Mesothelial cell of epicardium (in vitro differentiated cells): ENCODE measurements around the gene TSPOAP1. TPM values are rescaled to one million over a fixed set of nuclear protein-coding genes. Genes with fewer than 3 reads are reported as not detected.

Experiments
- DNase-seq, 2 experiments: peaks; one replicate each; pipeline ENCODE4 v3.0.0; 2021; ENCODE audit warnings: low spot score in 2 of 2; ENCODE audit not compliant: unreplicated experiment in 2 of 2
- H3K27ac Mint-ChIP-seq: 2 replicates; pipeline ENCODE4 v1.8.0; 2021; ENCODE audit warnings: mixed read lengths
- H3K27me3 Mint-ChIP-seq: 2 replicates; pipeline ENCODE4 v1.8.0; 2021; ENCODE audit warnings: low read depth, mixed read lengths
- H3K36me3 Mint-ChIP-seq: 2 replicates; pipeline ENCODE4 v1.8.0; 2021; ENCODE audit warnings: mixed read lengths
- H3K4me1 Mint-ChIP-seq: 2 replicates; pipeline ENCODE4 v1.8.0; 2021; ENCODE audit warnings: mixed read lengths
- H3K4me3 Mint-ChIP-seq: 2 replicates; pipeline ENCODE4 v1.8.0; 2021; ENCODE audit warnings: mild to moderate bottlenecking, moderate library complexity, mixed read lengths
- H3K9me3 Mint-ChIP-seq: 2 replicates; pipeline ENCODE4 v1.8.0; 2021; ENCODE audit warnings: mixed read lengths
- CTCF ChIP-seq: fragments of 200-600 bp; sonication (generic); IDR thresholded peaks from one replicate; pipeline ENCODE4 v1.5.0; 2021; ENCODE audit warnings: antibody characterized with exemption; ENCODE audit not compliant: unreplicated experiment
- total RNA-seq: library from RNA; stranded (reverse); gene quantifications from 3 replicates; pipeline ENCODE4 v1.2.1, GENCODE V29; 2021

Gene TSPOAP1
- total RNA-seq, 1 donor from 2014 or later, result 87.2 TPM

GRCh38 chr17:58321571-58322525 lies 6.7 kb downstream of the TSPOAP1 start:
- H3K4me3 Mint-ChIP-seq, result no peak overlapping the region
- H3K27ac Mint-ChIP-seq, result peak overlapping the region; percentile 74
- H3K36me3 Mint-ChIP-seq, result peaks cover 7% of the 10 kb centered on the region
- TF ChIP-seq CTCF, result no peak
- H3K4me1 Mint-ChIP-seq, result peaks cover 16% of the 10 kb centered on the region
- no peaks in the 10 kb centered on the region for H3K9me3 Mint-ChIP-seq
- no peaks in the 10 kb centered on the region for H3K27me3 Mint-ChIP-seq
- DNase-seq, result no peak

- Mint-ChIP-seq H3K4me1 (peaks cover 14% of the 10 kb centered on the region), H3K36me3 (peaks cover 7% of the 10 kb centered on the region), H3K4me3 (no peak overlapping the region), H3K27ac (no peak overlapping the region), H3K9me3 (no peaks in the 10 kb centered on the region), H3K27me3 (no peaks in the 10 kb centered on the region)
- TF ChIP-seq CTCF, result no peak
- DNase-seq, result no peak
Measured at GRCh38 chr17:58320570-58321323, 7.8 kb downstream of the TSPOAP1 start.

- H3K27ac Mint-ChIP-seq, result no peak overlapping the region
- no peak for DNase-seq
- peaks cover 11% of the 10 kb centered on the region for H3K4me1 Mint-ChIP-seq
- H3K36me3 Mint-ChIP-seq, result peaks cover 9% of the 10 kb centered on the region
- H3K9me3 Mint-ChIP-seq, result no peaks in the 10 kb centered on the region
- TF ChIP-seq CTCF, result no peak
- no peaks in the 10 kb centered on the region for H3K27me3 Mint-ChIP-seq
- H3K4me3 Mint-ChIP-seq, result no peak overlapping the region
Measured at GRCh38 chr17:58320163-58320558, 8.4 kb downstream of the TSPOAP1 start.

- Mint-ChIP-seq H3K27me3 (no peaks in the 10 kb centered on the region), H3K36me3 (peaks cover 13% of the 10 kb centered on the region), H3K9me3 (no peaks in the 10 kb centered on the region), H3K4me3 (no peak overlapping the region), H3K4me1 (peaks cover 9% of the 10 kb centered on the region), H3K27ac (no peak overlapping the region)
- DNase-seq, result peak in 1 of 2 experiments; percentile 12
- TF ChIP-seq CTCF, result no peak
Measured at GRCh38 chr17:58319173-58320162, 9.1 kb downstream of the TSPOAP1 start.

GRCh38 chr17:58318627-58319172 lies 9.9 kb downstream of the TSPOAP1 start:
- H3K4me3 Mint-ChIP-seq, result no peak overlapping the region
- peaks cover 5% of the 10 kb centered on the region for H3K4me1 Mint-ChIP-seq
- no peaks in the 10 kb centered on the region for H3K9me3 Mint-ChIP-seq

More at GRCh38 chr17:58318627-58319172, 9.9 kb downstream of the TSPOAP1 start:
- DNase-seq, result peak in 1 of 2 experiments; percentile 8
- H3K27ac Mint-ChIP-seq, result no peak overlapping the region
- H3K27me3 Mint-ChIP-seq, result no peaks in the 10 kb centered on the region
- TF ChIP-seq CTCF, result no peak
- H3K36me3 Mint-ChIP-seq, result peaks cover 19% of the 10 kb centered on the region
